Nephron progenitor cell (in vitro differentiated cells): ENCODE data around the gene ASAP3.
"Not testable (repeated sequence)": the region's sequence is repeated elsewhere in the genome, so short reads cannot be mapped to it uniquely, and the experiment has no call there.

ENCODE experiments used
- DNase-seq: peaks from one replicate; pipeline ENCODE4 v3.0.0; 2021
- H3K27ac Mint-ChIP-seq: 2 replicates; pipeline ENCODE4 v1.8.0; 2021; ENCODE audit warnings: mild to moderate bottlenecking, moderate library complexity, mixed read lengths
- H3K27me3 Mint-ChIP-seq: 2 replicates; pipeline ENCODE4 v1.8.0; 2021; ENCODE audit warnings: mild to moderate bottlenecking, low read depth, mixed read lengths; ENCODE audit not compliant: poor library complexity
- H3K36me3 Mint-ChIP-seq: 2 replicates; pipeline ENCODE4 v1.8.0; 2021; ENCODE audit warnings: low read depth, mixed read lengths
- H3K4me1 Mint-ChIP-seq: 2 replicates; pipeline ENCODE4 v1.8.0; 2021; ENCODE audit warnings: mixed read lengths
- H3K4me3 Mint-ChIP-seq: 2 replicates; pipeline ENCODE4 v1.8.0; 2021; ENCODE audit warnings: mild to moderate bottlenecking, moderate library complexity, mixed read lengths
- H3K9me3 Mint-ChIP-seq: 2 replicates; pipeline ENCODE4 v1.8.0; 2021; ENCODE audit warnings: mild to moderate bottlenecking, moderate library complexity, mixed read lengths
- TF ChIP-seq, protein P1 (sequence below): fragments of 200-600 bp; sonication (generic); IDR thresholded peaks from 2 replicates; pipeline ENCODE4 v1.5.0; 2021; ENCODE audit warnings: antibody characterized with exemption

The ASAP3 gene

DNA sequence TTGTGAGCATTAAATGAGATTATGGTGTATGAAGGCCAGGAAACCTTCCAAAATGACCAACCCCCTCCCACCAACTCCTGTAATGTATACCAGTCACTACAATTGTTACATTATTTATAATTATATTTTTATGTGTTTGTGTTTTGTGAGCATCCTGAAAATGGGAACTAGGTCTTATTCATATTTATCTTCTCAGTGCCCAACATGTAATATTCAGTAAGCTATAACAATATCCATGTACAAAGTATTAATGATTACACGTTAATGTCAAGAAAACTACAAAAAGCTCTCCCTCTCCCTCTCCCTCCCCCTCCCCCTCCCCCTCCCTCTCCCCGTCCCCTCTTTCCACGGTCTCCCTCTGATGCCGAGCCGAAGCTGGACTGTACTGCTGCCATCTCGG lies 19.0 kb upstream of the ASAP3 start:
- TF ChIP-seq, protein P1, sequence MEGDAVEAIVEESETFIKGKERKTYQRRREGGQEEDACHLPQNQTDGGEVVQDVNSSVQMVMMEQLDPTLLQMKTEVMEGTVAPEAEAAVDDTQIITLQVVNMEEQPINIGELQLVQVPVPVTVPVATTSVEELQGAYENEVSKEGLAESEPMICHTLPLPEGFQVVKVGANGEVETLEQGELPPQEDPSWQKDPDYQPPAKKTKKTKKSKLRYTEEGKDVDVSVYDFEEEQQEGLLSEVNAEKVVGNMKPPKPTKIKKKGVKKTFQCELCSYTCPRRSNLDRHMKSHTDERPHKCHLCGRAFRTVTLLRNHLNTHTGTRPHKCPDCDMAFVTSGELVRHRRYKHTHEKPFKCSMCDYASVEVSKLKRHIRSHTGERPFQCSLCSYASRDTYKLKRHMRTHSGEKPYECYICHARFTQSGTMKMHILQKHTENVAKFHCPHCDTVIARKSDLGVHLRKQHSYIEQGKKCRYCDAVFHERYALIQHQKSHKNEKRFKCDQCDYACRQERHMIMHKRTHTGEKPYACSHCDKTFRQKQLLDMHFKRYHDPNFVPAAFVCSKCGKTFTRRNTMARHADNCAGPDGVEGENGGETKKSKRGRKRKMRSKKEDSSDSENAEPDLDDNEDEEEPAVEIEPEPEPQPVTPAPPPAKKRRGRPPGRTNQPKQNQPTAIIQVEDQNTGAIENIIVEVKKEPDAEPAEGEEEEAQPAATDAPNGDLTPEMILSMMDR, result no peak
- no peak overlapping the region for H3K4me3 Mint-ChIP-seq
- H3K27ac Mint-ChIP-seq, result no peak overlapping the region
- H3K36me3 Mint-ChIP-seq, result no peaks in the 10 kb centered on the region
- H3K4me1 Mint-ChIP-seq, result no peaks in the 10 kb centered on the region
- no peaks in the 10 kb centered on the region for H3K9me3 Mint-ChIP-seq
- H3K27me3 Mint-ChIP-seq, result peaks cover 4% of the 10 kb centered on the region
- no peak for DNase-seq

DNA sequence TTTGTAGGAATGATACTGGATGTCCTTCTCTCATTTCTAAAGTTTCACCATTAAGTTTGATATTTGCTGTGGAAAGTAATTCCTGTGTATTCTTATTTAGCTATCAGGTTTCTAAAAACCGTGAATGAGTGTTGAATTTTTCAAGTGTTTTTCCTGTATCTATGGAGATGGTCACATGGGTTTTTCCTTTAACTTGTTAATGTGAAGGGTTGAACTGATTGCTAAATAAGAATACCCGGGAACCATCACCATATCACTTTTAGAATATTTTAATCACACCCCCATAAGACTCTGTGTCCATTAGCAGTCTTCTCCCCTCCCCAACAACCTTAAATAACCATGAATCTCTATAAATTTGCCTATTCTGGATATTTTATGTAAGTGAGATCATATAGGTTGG lies 16.5 kb upstream of the ASAP3 start:
- H3K27ac Mint-ChIP-seq, result no peak overlapping the region
- TF ChIP-seq, protein P1, result no peak

DNA sequence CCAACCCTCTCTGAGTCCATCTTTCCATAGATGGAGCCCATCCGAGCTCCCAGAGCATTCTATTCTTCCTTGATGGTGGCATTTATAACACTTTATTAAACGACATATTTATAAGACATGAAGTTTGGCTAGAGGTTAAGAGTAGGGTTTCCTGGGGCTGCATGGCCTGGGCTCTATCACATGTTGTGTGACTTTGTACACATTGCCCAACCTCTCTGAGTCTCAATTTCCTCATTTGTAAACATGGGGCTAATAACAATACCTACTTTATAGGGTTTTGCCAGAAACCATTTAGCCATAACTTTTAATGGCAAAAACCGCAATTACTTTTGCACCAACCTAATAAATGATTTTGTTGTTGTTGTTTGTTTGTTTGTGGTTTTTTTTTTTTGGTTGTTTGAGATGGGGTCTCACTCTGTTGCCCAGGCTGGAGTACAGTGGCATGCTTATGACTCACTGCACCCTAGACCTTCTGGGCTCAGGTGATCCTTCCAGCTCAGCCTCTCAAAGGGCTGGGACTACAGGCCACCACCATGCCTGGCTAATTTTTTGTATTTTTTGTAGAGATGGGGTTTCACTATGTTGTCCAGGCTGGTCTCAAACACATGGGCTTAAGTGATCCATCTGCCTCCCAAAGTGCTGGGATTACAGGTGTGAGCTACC lies 13.9 kb upstream of the ASAP3 start:
- TF ChIP-seq, protein P1, result no peak
- Mint-ChIP-seq H3K4me1 (no peaks in the 10 kb centered on the region), H3K9me3 (no peaks in the 10 kb centered on the region), H3K4me3 (no peak overlapping the region), H3K36me3 (no peaks in the 10 kb centered on the region), H3K27me3 (peaks cover 23% of the 10 kb centered on the region), H3K27ac (no peak overlapping the region)
- DNase-seq, result no peak

More for the DNA sequence above, 16.5 kb upstream of the ASAP3 start:
- H3K9me3 Mint-ChIP-seq, result no peaks in the 10 kb centered on the region
- no peaks in the 10 kb centered on the region for H3K4me1 Mint-ChIP-seq
- no peak overlapping the region for H3K4me3 Mint-ChIP-seq
- H3K36me3 Mint-ChIP-seq, result no peaks in the 10 kb centered on the region
- peaks cover 12% of the 10 kb centered on the region for H3K27me3 Mint-ChIP-seq
- DNase-seq, result no peak

DNA sequence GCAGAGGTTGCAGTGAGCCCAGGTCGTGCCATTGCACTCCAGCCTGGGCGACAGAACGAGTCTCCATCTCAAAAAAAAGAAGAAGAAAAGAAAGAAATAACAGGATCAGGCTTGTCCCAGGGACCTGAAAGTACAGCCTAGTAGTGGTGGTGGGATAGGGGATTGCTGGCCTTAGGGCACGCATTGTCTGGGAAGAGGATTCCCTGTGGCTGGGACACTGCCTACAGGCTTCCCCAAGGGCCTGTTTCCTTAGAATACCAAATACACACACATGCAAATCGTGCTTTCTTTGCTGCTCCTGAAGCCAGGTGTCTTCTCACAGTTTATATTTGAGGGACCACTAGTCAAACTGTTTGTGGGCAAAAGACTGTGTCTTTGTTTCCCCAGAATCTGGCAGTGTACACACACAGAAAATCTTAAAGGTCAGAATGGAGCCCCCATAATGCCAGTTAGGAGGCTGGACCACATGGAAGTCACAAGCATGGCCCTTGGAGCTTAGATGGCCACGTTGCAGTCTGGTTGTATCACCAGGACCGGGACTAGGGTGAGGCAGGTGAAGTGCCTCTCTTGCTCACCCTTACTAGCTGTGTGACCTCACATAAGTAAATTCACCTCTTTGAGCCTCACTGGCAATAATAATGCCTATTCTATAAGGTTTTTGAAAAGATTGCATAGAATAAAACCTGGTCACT lies 12.7 kb upstream of the ASAP3 start:
- Mint-ChIP-seq H3K9me3 (no peaks in the 10 kb centered on the region), H3K4me1 (no peaks in the 10 kb centered on the region), H3K27ac (no peak overlapping the region), H3K4me3 (no peak overlapping the region), H3K36me3 (no peaks in the 10 kb centered on the region), H3K27me3 (peaks cover 25% of the 10 kb centered on the region)
- DNase-seq, result no peak
- TF ChIP-seq, protein P1, result no peak

DNA sequence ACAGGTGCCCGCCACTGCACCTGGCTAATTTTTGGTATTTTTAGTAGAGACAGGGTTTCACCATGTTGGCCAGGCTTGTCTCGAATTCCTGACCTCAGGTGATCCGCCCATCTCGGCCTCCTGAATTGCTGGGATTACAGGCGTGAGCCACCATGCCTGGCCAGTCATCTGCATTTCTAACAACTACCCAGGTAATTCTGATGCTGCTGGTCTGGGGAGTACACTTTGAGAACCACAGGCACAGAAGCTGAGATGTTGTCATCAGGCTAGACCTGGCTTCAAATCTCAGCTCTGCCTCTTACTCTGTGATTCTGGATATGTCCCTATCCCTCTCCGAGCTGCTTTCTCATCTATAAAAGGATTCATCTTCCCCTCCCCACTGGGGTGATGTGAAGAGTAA lies 10.9 kb upstream of the ASAP3 start:
- not testable (repeated sequence) for H3K27ac Mint-ChIP-seq, H3K9me3 Mint-ChIP-seq, H3K4me1 Mint-ChIP-seq, H3K4me3 Mint-ChIP-seq, H3K36me3 Mint-ChIP-seq, DNase-seq
- H3K27me3 Mint-ChIP-seq, result peaks cover 39% of the 10 kb centered on the region

DNA sequence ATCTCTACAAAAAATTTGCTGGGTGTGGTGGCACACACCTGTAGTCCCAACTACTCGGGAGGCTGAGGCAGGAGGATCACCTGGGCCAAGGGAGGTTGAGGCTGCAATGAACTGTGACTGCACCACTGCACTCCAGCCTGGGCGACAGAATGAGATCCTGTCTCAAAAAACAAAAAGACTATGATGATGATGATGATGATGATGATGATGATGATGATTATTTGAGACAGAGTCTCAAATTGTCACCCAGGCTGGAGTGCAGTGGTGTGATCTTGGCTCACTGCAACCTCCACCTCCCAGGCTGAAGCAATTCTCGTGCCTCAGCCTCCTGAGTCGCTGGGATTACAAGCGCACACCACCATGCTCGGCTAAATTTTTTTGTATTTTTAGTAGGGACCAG lies 8.8 kb upstream of the ASAP3 start:
- DNase-seq, H3K27ac Mint-ChIP-seq, H3K36me3 Mint-ChIP-seq, H3K4me1 Mint-ChIP-seq, H3K9me3 Mint-ChIP-seq, H3K4me3 Mint-ChIP-seq: not testable (repeated sequence)
- H3K27me3 Mint-ChIP-seq, result peaks cover 43% of the 10 kb centered on the region
